OCI-LY7 (cell line): Measurements from ENCODE around the gene TUBB6. TPM values are rescaled to one million over a fixed set of nuclear protein-coding genes. Genes with fewer than 3 reads are reported as not detected.

Experiments used
- BruUV-seq: library from RNA; stranded (reverse); fragments of 400-500 nt; replicated peaks from 2 replicates; lab custom pipeline; 2021; lab: Mats Ljungman, UMichigan
- CTCF ChIA-PET: fragments of 300-600 bp; sonication (Branson Sonifier 250); formaldehyde crosslinking; loops from one replicate; lab custom pipeline; 2022; ENCODE audit warnings: antibody characterized with exemption; ENCODE audit not compliant: unreplicated experiment; lab: Charles Lee
- POLR2A ChIA-PET: fragments of 300-600 bp; sonication (Branson Sonifier 250); formaldehyde crosslinking; loops from one replicate; lab custom pipeline; 2022; ENCODE audit warnings: antibody characterized with exemption; lab: Charles Lee
- DNase-seq: peaks from one replicate; pipeline ENCODE4 v3.0.0-alpha.2; 2015; ENCODE audit warnings: low spot score
- H2AFZ ChIP-seq: fragments of 200-600 bp; sonication (generic), shearing (Covaris generic); 2 replicates; pipeline ENCODE4 v1.6.1; 2014; ENCODE audit warnings: mild to moderate bottlenecking, antibody characterized with exemption, low read length, moderate library complexity
- H3K27ac ChIP-seq: fragments of 200-600 bp; sonication (generic); 2 replicates; pipeline ENCODE4 v1.5.1; 2014; ENCODE audit warnings: mixed run types, low read depth, mild to moderate bottlenecking, moderate library complexity, low read length, inconsistent platforms; ENCODE audit not compliant: poor library complexity, severe bottlenecking
- H3K36me3 ChIP-seq: fragments of 200-600 bp; sonication (generic); 2 replicates; pipeline ENCODE4 v1.6.1; 2014; ENCODE audit warnings: mild to moderate bottlenecking, antibody characterized with exemption, low read length, moderate library complexity, mixed read lengths; ENCODE audit not compliant: insufficient read depth
- H3K4me1 ChIP-seq: fragments of 200-600 bp; sonication (generic); 2 replicates; pipeline ENCODE4 v1.5.1; 2014; ENCODE audit warnings: mild to moderate bottlenecking, low read length; ENCODE audit not compliant: insufficient read depth, poor library complexity, severe bottlenecking
- H3K4me2 ChIP-seq: fragments of 200-600 bp; sonication (generic); 2 replicates; pipeline ENCODE4 v1.6.1; 2014; ENCODE audit warnings: mild to moderate bottlenecking, low read length
- H3K4me3 ChIP-seq: fragments of 200-600 bp; sonication (generic); 2 replicates; pipeline ENCODE4 v1.5.1; 2014; ENCODE audit warnings: mild to moderate bottlenecking, low read depth, low read length; ENCODE audit not compliant: poor library complexity, severe bottlenecking
- H3K79me2 ChIP-seq: fragments of 200-600 bp; sonication (generic); 2 replicates; pipeline ENCODE4 v1.6.1; 2016; ENCODE audit warnings: low read depth, mild to moderate bottlenecking, low read length, moderate library complexity, mixed read lengths; ENCODE audit not compliant: insufficient read depth
- H3K9me2 ChIP-seq: fragments of 200-600 bp; sonication (generic); 2 replicates; pipeline ENCODE4 v1.6.1; 2016; ENCODE audit warnings: mild to moderate bottlenecking, low read length, mixed read lengths; ENCODE audit not compliant: insufficient read depth
- H3K9me3 ChIP-seq: fragments of 200-600 bp; sonication (generic); 2 replicates; pipeline ENCODE4 v1.6.1; 2014; ENCODE audit warnings: mild to moderate bottlenecking, mixed run types, low read length, mixed read lengths
- H4K20me1 ChIP-seq: fragments of 200-600 bp; sonication (generic); 2 replicates; pipeline ENCODE4 v1.6.1; 2014; ENCODE audit warnings: mild to moderate bottlenecking, antibody characterized with exemption, low read length, moderate library complexity, mixed read lengths; ENCODE audit not compliant: insufficient read depth
- CTCF ChIP-seq: fragments of 200-600 bp; sonication (generic); conservative IDR thresholded peaks from 2 replicates; pipeline ENCODE4 v1.5.1; 2014; ENCODE audit warnings: mild to moderate bottlenecking, antibody characterized with exemption, low read length, moderate library complexity, mixed read lengths
- EZH2phosphoT487 ChIP-seq: fragments of 200-600 bp; sonication (generic); IDR thresholded peaks from 2 replicates; pipeline ENCODE4 v1.6.1; 2018; ENCODE audit warnings: low read depth, borderline replicate concordance, mild to moderate bottlenecking, mixed run types, antibody characterized with exemption, low read length, moderate library complexity, mixed read lengths
- intact Hi-C: fragments of 100-400 bp; cut with micrococcal nuclease; formaldehyde crosslinking; loops from one replicate; pipeline ENCODE4 v1.10.0; 2022; ENCODE audit not compliant: unreplicated experiment
- total RNA-seq, 2 experiments: library from RNA; depleted of rRNA in 1 of 2; stranded (reverse); fragments of >200 nt in 1 of 2; shearing (Covaris generic) in 1 of 2; gene quantifications; 2 replicates each; pipeline ENCODE4 v1.2.3, GENCODE V29; 2014 to 2022

TUBB6 gene
- total RNA-seq, 2 experiments from 2014 or later = not detected

DNA sequence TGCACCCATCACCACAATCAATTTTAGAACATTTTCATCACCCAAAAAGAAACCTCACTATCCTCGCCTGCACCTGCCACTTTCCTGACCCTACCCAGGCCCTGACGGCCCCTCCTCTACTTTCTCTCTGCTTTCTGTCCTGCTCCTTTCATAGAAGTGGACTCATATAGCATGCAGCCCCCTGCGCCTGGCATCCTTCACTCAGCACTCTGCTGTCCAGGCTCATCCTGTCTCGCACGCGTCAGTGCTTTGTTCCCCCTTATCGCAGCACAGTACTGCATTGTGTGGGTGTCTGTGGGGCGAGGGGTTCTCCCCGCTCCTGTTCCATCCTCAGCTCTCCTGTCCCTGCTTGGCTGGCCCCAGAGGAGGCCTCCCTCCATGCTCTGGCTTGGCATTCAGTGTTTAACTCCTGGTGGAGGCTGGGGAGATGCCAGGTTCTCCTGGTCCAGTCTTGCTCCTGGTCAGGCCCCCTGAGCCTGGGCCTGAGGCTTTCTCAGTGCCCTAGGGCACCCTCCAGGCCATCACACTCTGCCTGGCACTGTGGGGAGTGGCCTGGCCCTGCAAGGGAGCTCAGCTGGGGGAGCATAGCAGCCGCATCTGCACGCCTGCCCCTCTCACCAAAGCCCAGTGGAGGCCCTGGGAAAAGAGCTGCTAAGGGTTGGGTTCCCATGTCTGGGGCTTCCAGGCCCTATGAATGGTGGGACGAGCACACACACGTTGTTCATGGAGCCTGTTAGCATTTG, 6.6 kb upstream of the TUBB6 start:
- H3K9me2 ChIP-seq = no peaks in the 10 kb centered on the region
- no peaks in the 10 kb centered on the region for H3K4me1 ChIP-seq
- DNase-seq = no peak
- no peak overlapping the region for H3K27ac ChIP-seq
- BruUV-seq = no TSS peak
- ChIA-PET POLR2A (no interaction called here), CTCF (no interaction called here)
- no peak overlapping the region for H3K4me3 ChIP-seq
- intact Hi-C loops = no loop called here
- H3K9me3 ChIP-seq = no peaks in the 10 kb centered on the region
- TF ChIP-seq EZH2phosphoT487 (no peak), CTCF (no peak)
- H4K20me1 ChIP-seq = no peaks in the 10 kb centered on the region
- no peak overlapping the region for H2AFZ ChIP-seq
- H3K36me3 ChIP-seq = no peaks in the 10 kb centered on the region
- no peak overlapping the region for H3K4me2 ChIP-seq
- H3K79me2 ChIP-seq = no peaks in the 10 kb centered on the region

GRCh38 chr18:12302391-12303147, 5.5 kb upstream of the TUBB6 start:
- H3K79me2 ChIP-seq = no peaks in the 10 kb centered on the region
- H4K20me1 ChIP-seq = no peaks in the 10 kb centered on the region
- no peaks in the 10 kb centered on the region for H3K4me1 ChIP-seq
- no peak for TF ChIP-seq CTCF
- TF ChIP-seq EZH2phosphoT487 = no peak
- H3K9me2 ChIP-seq = no peaks in the 10 kb centered on the region
- intact Hi-C loops = no loop called here
- H3K4me3 ChIP-seq = no peak overlapping the region
- ChIA-PET POLR2A (no interaction called here), CTCF (no interaction called here)
- no peak overlapping the region for H3K4me2 ChIP-seq
- H2AFZ ChIP-seq = no peak overlapping the region
- no peaks in the 10 kb centered on the region for H3K36me3 ChIP-seq
- no peak overlapping the region for H3K27ac ChIP-seq
- no peak for DNase-seq
- no peaks in the 10 kb centered on the region for H3K9me3 ChIP-seq
- BruUV-seq = no TSS peak
